K562 (cell line): ENCODE measurements around the gene FMN1. TPM values are rescaled to one million over a fixed set of nuclear protein-coding genes. Genes with fewer than 3 reads are reported as not detected.

Experiments
- ATAC-seq: fragments of 200-7000 bp; cut with Tn5 transposase; 3 replicates; pipeline ENCODE4 v1.9.1; 2020; ENCODE audit warnings: moderate library complexity
- BruUV-seq: library from RNA; stranded (reverse); fragments of 400-500 nt; replicated peaks from 2 replicates; lab custom pipeline; 2021; lab: Mats Ljungman, UMichigan
- CTCF ChIA-PET: fragments of 300-600 bp; formaldehyde crosslinking; extraction: SDS; loops from one replicate; lab custom pipeline; 2021; ENCODE audit warnings: low intra/inter-chr PET ratio; lab: Yijun Ruan, JAX
- POLR2A ChIA-PET: fragments of 300-600, 350-650 bp; sonication (Branson Sonifier 250); formaldehyde crosslinking; extraction: SDS; loops from one replicate; lab custom pipeline; 2021; ENCODE audit warnings: antibody characterized with exemption, inconsistent platforms; lab: Yijun Ruan, JAX
- DNase-seq, 4 experiments: peaks; one replicate each; pipeline versions ENCODE4 v3.0.0 to v3.0.0-alpha.2; 2011 to 2018; ENCODE audit warnings: low spot score in 3 of 4, mixed read lengths in 3 of 4; ENCODE audit errors: extremely low read depth in 1 of 4
- FAIRE-seq: peaks from 2 replicates; lab custom pipeline; 2011; peaks lifted over from hg19 to GRCh38; lab: Jason Lieb, UNC
- H2AFZ ChIP-seq: 2 replicates; pipeline ENCODE4 v1.6.0; 2011; ENCODE audit warnings: low read depth, low read length, control low read depth, inconsistent platforms
- H3K27ac ChIP-seq: fragments of 200-600 bp; 3 replicates; pipeline ENCODE4 v1.8.0; 2011; ENCODE audit warnings: low read depth, mild to moderate bottlenecking, control low read depth, inconsistent platforms, low read length, moderate library complexity, mixed read lengths; ENCODE audit errors: extremely low read depth
- H3K27me3 ChIP-seq, 2 experiments: fragments of 300-600 bp in 1 of 2; 2 replicates in 1 of 2; 3 replicates in 1 of 2; pipeline versions ENCODE4 v1.6.0 to v1.8.0; 2011; ENCODE audit warnings: inconsistent platforms in 2 of 2, low read length in 2 of 2, mild to moderate bottlenecking in 1 of 2, mixed read lengths in 1 of 2, moderate library complexity in 1 of 2; ENCODE audit not compliant: control insufficient read depth in 2 of 2, insufficient read depth in 2 of 2
- H3K36me3 ChIP-seq: fragments of 300-600 bp; 3 replicates; pipeline ENCODE4 v1.8.0; 2011; ENCODE audit warnings: mild to moderate bottlenecking, low read length, inconsistent platforms; ENCODE audit not compliant: control insufficient read depth, insufficient read depth
- H3K4me1 ChIP-seq, 2 experiments: fragments of 200-600 bp in 1 of 2; replicated peaks in 1 of 2; 2 replicates in 1 of 2; 3 replicates in 1 of 2; pipeline versions ENCODE4 v1.5.1 to v1.8.0; 2011; ENCODE audit warnings: inconsistent platforms in 2 of 2, low read length in 2 of 2, mild to moderate bottlenecking in 1 of 2, mixed read lengths in 1 of 2, moderate library complexity in 1 of 2; ENCODE audit not compliant: control insufficient read depth in 2 of 2, insufficient read depth in 2 of 2
- H3K4me2 ChIP-seq: 2 replicates; pipeline ENCODE4 v1.6.1; 2011; ENCODE audit warnings: low read length, control low read depth, inconsistent platforms, mixed read lengths; ENCODE audit not compliant: insufficient read depth
- H3K4me3 ChIP-seq: fragments of 200-600 bp; sonication (generic), shearing (Covaris generic); 2 replicates; pipeline ENCODE4 v1.5.1; 2016; ENCODE audit warnings: control low read depth, inconsistent platforms
- H3K79me2 ChIP-seq: fragments of 200-600 bp; 3 replicates; pipeline ENCODE4 v1.8.0; 2011; ENCODE audit warnings: low read length, inconsistent platforms; ENCODE audit not compliant: control insufficient read depth, insufficient read depth
- H3K9ac ChIP-seq, 2 experiments: 2 replicates each; pipeline versions ENCODE4 v1.6.0 to v1.6.1; 2011; ENCODE audit warnings: low read depth in 2 of 2, low read length in 2 of 2, control low read depth in 1 of 2, inconsistent platforms in 1 of 2, mild to moderate bottlenecking in 1 of 2, mixed read lengths in 1 of 2; ENCODE audit not compliant: insufficient read depth in 1 of 2
- H3K9me1 ChIP-seq: one replicate; pipeline ENCODE4 v1.6.0; 2011; ENCODE audit warnings: inconsistent platforms, mild to moderate bottlenecking, low read length, moderate library complexity; ENCODE audit not compliant: control insufficient read depth, insufficient read depth
- H3K9me3 ChIP-seq: replicated peaks from 2 replicates; pipeline ENCODE4 v1.5.1; 2011; ENCODE audit warnings: low read depth, low read length, inconsistent platforms; ENCODE audit not compliant: control insufficient read depth, insufficient read depth
- H4K20me1 ChIP-seq: replicated peaks from 2 replicates; pipeline ENCODE4 v1.6.1; 2011; ENCODE audit warnings: low read length, inconsistent platforms, mixed read lengths; ENCODE audit not compliant: control insufficient read depth, insufficient read depth
- CBFB ChIP-seq: sonication (generic); formaldehyde crosslinking; IDR thresholded peaks from 2 replicates; pipeline ENCODE4 v1.4.0; 2020; ENCODE audit warnings: mild to moderate bottlenecking, missing genetic modification reagents
- ETV1 ChIP-seq: fragments of 450-650 bp; conservative IDR thresholded peaks from 2 replicates; pipeline ENCODE4 v1.6.1; 2016; ENCODE audit warnings: missing genetic modification characterization, control low read depth, low read depth, missing compliant biosample characterization
- ETV5 ChIP-seq: sonication (generic); formaldehyde crosslinking; IDR thresholded peaks from 2 replicates; pipeline ENCODE4 v1.4.0; 2020; ENCODE audit warnings: low read depth, mild to moderate bottlenecking, missing genetic modification reagents
- KAT7 ChIP-seq: sonication (generic); formaldehyde crosslinking; IDR thresholded peaks from 2 replicates; pipeline ENCODE4 v1.8.0; 2022; ENCODE audit warnings: missing genetic modification reagents, mild to moderate bottlenecking, borderline replicate concordance
- KDM1A ChIP-seq, 2 experiments: fragments of 450-650 bp; IDR thresholded peaks; 2 replicates each; pipeline ENCODE4 v1.6.1; 2016; ENCODE audit warnings: mild to moderate bottlenecking in 2 of 2
- LEF1 ChIP-seq: fragments of 450-650 bp; IDR thresholded peaks from 2 replicates; pipeline ENCODE4 v1.6.1; 2016; ENCODE audit warnings: mild to moderate bottlenecking
- NR1H2 ChIP-seq: sonication (generic); formaldehyde crosslinking; IDR thresholded peaks from 2 replicates; pipeline ENCODE4 v1.4.0; 2020; ENCODE audit warnings: mild to moderate bottlenecking, missing genetic modification reagents
- PTRF ChIP-seq: fragments of 450-650 bp; IDR thresholded peaks from 2 replicates; pipeline ENCODE4 v1.6.1; 2016; ENCODE audit warnings: mild to moderate bottlenecking, missing genetic modification characterization, missing compliant biosample characterization
- RUNX1 ChIP-seq: sonication (generic); IDR thresholded peaks from 2 replicates; pipeline ENCODE4 v1.6.1; 2016; ENCODE audit warnings: antibody characterized with exemption, low read depth
- SMARCC2 ChIP-seq: fragments of 450-650 bp; IDR thresholded peaks from 2 replicates; pipeline ENCODE4 v1.6.1; 2017; ENCODE audit warnings: antibody characterized with exemption, moderate library complexity, mild to moderate bottlenecking, low read depth
- SP2 ChIP-seq: IDR thresholded peaks from 2 replicates; pipeline ENCODE4 v1.6.1; 2011; ENCODE audit warnings: mild to moderate bottlenecking, low read depth, low read length, moderate library complexity; ENCODE audit not compliant: poor library complexity, severe bottlenecking; ENCODE audit errors: extremely low read depth
- SREBF2 ChIP-seq: sonication (generic); formaldehyde crosslinking; IDR thresholded peaks from 2 replicates; pipeline ENCODE4 v1.4.0; 2020; ENCODE audit warnings: mild to moderate bottlenecking, missing genetic modification reagents
- ZFP36 ChIP-seq: fragments of 150-350 bp; IDR thresholded peaks from 2 replicates; pipeline ENCODE4 v1.6.1; 2018; ENCODE audit warnings: low read length, low read depth; ENCODE audit not compliant: partially characterized antibody
- ZNF184 ChIP-seq: sonication (generic); formaldehyde crosslinking; IDR thresholded peaks from 2 replicates; pipeline ENCODE4 v1.5.0; 2020; ENCODE audit warnings: missing genetic modification reagents
- WGBS: fragments of 100-300 bp; shearing (Covaris generic); methylation state at CpG from one replicate; pipeline ENCODE4 v1.1.6; 2016; ENCODE audit warnings: low coverage, mixed read lengths; ENCODE audit not compliant: insufficient coverage; ENCODE audit errors: missing lambda C conversion rate; 5-methylcytosine and 5-hydroxymethylcytosine counted together
- in situ Hi-C: fragments of 300-500 bp; cut with MboI; formaldehyde crosslinking; loops from 4 replicates; pipeline ENCODE4 v1.15.0; 2018; ENCODE audit warnings: inconsistent platforms, mixed read lengths
- intact Hi-C: fragments of 100-400 bp; cut with micrococcal nuclease; formaldehyde crosslinking; loops from 2 replicates; pipeline ENCODE4 v1.14.2; 2022
- polyA plus RNA-seq, 8 experiments: library from polyadenylated mRNA; depleted of rRNA in 4 of 8; stranded (reverse) in 5 of 8; unstranded in 3 of 8; fragments of >200 nt; fragmentation: Nextera tagmentation in 2 of 8; fragmentation: Illumina TruSeq in 1 of 8; extraction: Ambion mirVana in 2 of 8; extraction: Trizol in 1 of 8; gene quantifications; 2 replicates each; pipeline versions ENCODE4 v1.2.1 to v1.2.3, GENCODE V29; 2011 to 2014; ENCODE audit warnings: inconsistent platforms in 1 of 8, missing spikeins in 1 of 8
- total RNA-seq, 7 experiments: library from RNA; depleted of rRNA in 6 of 7; stranded (reverse); fragments of >200 nt in 6 of 7; fragmentation: Illumina TruSeq in 2 of 7; extraction: Trizol in 2 of 7; gene quantifications; 2 replicates each; pipeline versions ENCODE4 v1.2.1 to v1.2.3, GENCODE V29; 2011 to 2021; ENCODE audit warnings: low replicate concordance in 1 of 7
- TF ChIP-seq, protein P1 (sequence below): fragments of 450-650 bp; IDR thresholded peaks from 2 replicates; pipeline ENCODE4 v1.6.1; 2016; ENCODE audit warnings: low read depth, mild to moderate bottlenecking, moderate library complexity
- TF ChIP-seq, protein P2 (sequence below): conservative IDR thresholded peaks from 2 replicates; pipeline ENCODE4 v1.6.1; 2011; ENCODE audit warnings: low read depth, mild to moderate bottlenecking, low read length; ENCODE audit not compliant: control insufficient read depth
- TF ChIP-seq, protein P3 (sequence below): fragments of 450-650 bp; IDR thresholded peaks from 2 replicates; pipeline ENCODE4 v1.6.1; 2016; ENCODE audit warnings: borderline replicate concordance

Gene FMN1
- total and polyA plus RNA-seq, 9 of the 15 experiments (the other 6 are each of a cell fraction or from before 2014, with no cell fraction given) = 0.03 to 0.07 (median 0.04) TPM; not detected in 6

DNA sequence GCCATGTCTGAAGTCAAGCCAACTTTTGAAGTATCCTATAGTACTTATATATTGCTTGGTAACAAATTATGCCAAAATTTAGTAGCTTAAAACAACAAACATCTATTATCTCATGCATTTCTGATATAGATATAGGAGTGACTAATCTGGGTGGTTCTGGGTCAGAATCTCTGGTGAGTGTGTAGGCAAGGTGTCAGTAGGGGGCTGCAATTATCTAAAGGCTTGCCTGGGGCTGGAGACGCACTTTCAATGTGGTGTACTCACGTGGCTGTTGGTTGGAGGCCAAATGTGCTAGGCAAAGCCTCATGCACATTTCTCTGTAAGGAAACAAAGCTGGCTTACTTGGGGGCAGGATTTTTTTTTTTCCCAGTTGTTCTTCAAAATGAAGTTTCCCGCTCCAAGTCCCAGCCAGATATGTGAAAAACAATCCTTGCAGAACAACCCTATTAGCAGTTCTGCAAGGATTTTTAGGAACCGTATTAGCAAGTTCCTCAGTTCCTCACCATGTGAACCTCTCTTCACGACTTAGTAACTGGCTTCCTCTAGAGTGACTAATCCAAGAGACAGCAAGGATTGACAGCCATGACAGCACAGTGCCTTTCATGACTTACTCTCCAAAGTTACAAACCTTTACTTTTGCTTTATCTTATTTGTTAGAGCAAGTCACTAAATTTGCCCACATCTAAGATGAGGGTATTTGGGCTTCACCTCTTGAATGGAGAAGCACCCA lies 450.9 kb downstream of the FMN1 start:
- ChIA-PET CTCF (no interaction called here), POLR2A (no interaction called here)
- no peak overlapping the region for H3K4me3 ChIP-seq
- BruUV-seq = no TSS peak
- 5% methylated on average over 5 of the region's 5 CpGs for WGBS
- no peak overlapping the region for H3K27ac ChIP-seq
- intact Hi-C loops = no loop called here
- FAIRE-seq (no peak), ATAC-seq (no peak), DNase-seq (no peak)
- no peaks in the 10 kb centered on the region for H3K9me3 ChIP-seq
- no peaks in the 10 kb centered on the region for H3K4me1 ChIP-seq
- no peaks in the 10 kb centered on the region for H4K20me1 ChIP-seq
- no peaks in the 10 kb centered on the region for H3K27me3 ChIP-seq
- H3K36me3 ChIP-seq = no peaks in the 10 kb centered on the region
- no peaks in the 10 kb centered on the region for H3K79me2 ChIP-seq
- H3K9ac ChIP-seq = no peak overlapping the region
- no peak overlapping the region for H2AFZ ChIP-seq
- no peaks in the 10 kb centered on the region for H3K9me1 ChIP-seq
- H3K4me2 ChIP-seq = no peak overlapping the region
- TF ChIP-seq, protein P1, sequence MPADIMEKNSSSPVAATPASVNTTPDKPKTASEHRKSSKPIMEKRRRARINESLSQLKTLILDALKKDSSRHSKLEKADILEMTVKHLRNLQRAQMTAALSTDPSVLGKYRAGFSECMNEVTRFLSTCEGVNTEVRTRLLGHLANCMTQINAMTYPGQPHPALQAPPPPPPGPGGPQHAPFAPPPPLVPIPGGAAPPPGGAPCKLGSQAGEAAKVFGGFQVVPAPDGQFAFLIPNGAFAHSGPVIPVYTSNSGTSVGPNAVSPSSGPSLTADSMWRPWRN = no peak
- TF ChIP-seq ETV5 (CRISPR knock-in tag) (no peak), KAT7 (CRISPR knock-in tag) (no peak), SP2 (no peak), RUNX1 (no peak), ETV1 (no peak), SREBF2 (CRISPR knock-in tag) (no peak), SMARCC2 (no peak), NR1H2 (CRISPR knock-in tag) (no peak), KDM1A (IDR thresholded peaks at IDR 0.05) (no peak), LEF1 (no peak), CBFB (CRISPR knock-in tag) (no peak), ZFP36 (no peak), PTRF (tag) (no peak), ZNF184 (CRISPR knock-in tag) (no peak)
- TF ChIP-seq, protein P2, sequence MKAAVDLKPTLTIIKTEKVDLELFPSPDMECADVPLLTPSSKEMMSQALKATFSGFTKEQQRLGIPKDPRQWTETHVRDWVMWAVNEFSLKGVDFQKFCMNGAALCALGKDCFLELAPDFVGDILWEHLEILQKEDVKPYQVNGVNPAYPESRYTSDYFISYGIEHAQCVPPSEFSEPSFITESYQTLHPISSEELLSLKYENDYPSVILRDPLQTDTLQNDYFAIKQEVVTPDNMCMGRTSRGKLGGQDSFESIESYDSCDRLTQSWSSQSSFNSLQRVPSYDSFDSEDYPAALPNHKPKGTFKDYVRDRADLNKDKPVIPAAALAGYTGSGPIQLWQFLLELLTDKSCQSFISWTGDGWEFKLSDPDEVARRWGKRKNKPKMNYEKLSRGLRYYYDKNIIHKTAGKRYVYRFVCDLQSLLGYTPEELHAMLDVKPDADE = no peak
- TF ChIP-seq, protein P3, sequence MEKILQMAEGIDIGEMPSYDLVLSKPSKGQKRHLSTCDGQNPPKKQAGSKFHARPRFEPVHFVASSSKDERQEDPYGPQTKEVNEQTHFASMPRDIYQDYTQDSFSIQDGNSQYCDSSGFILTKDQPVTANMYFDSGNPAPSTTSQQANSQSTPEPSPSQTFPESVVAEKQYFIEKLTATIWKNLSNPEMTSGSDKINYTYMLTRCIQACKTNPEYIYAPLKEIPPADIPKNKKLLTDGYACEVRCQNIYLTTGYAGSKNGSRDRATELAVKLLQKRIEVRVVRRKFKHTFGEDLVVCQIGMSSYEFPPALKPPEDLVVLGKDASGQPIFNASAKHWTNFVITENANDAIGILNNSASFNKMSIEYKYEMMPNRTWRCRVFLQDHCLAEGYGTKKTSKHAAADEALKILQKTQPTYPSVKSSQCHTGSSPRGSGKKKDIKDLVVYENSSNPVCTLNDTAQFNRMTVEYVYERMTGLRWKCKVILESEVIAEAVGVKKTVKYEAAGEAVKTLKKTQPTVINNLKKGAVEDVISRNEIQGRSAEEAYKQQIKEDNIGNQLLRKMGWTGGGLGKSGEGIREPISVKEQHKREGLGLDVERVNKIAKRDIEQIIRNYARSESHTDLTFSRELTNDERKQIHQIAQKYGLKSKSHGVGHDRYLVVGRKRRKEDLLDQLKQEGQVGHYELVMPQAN = no peak
- in situ Hi-C loops = no loop called here
